Neural cell (in vitro differentiated cells): ENCODE measurements around the gene SCN8A. TPM values are rescaled to one million over a fixed set of nuclear protein-coding genes. Genes with fewer than 3 reads are reported as not detected.

Source experiments
- H2AFZ ChIP-seq: fragments of 200-600, 300-800 bp; sonication (generic), shearing (Covaris generic); 2 replicates; pipeline ENCODE4 v1.6.0; 2014; ENCODE audit warnings: low read depth, mild to moderate bottlenecking, antibody characterized with exemption, low read length, moderate library complexity
- H3F3A ChIP-seq: fragments of 200-600 bp; shearing (Covaris generic); 2 replicates; pipeline ENCODE4 v1.6.1; 2016; ENCODE audit warnings: mild to moderate bottlenecking, moderate library complexity, mixed read lengths, antibody characterized with exemption, low read length; ENCODE audit not compliant: insufficient read depth, poor library complexity, severe bottlenecking
- H3K27ac ChIP-seq: fragments of 200-600, 300-800 bp; sonication (generic), shearing (Covaris generic); 2 replicates; pipeline ENCODE4 v1.5.1; 2014; ENCODE audit warnings: mild to moderate bottlenecking, low read length, moderate library complexity
- H3K27me3 ChIP-seq: fragments of 300-800, 200-600 bp; sonication (generic), shearing (Covaris generic); 2 replicates; pipeline ENCODE4 v1.6.0; 2014; ENCODE audit warnings: mild to moderate bottlenecking, low read depth, low read length, moderate library complexity; ENCODE audit not compliant: insufficient read depth
- H3K36me3 ChIP-seq: fragments of 300-800, 200-600 bp; sonication (generic), shearing (Covaris generic); 2 replicates; pipeline ENCODE4 v1.5.1; 2014; ENCODE audit warnings: mild to moderate bottlenecking, antibody characterized with exemption, low read length, moderate library complexity; ENCODE audit not compliant: insufficient read depth
- H3K4me2 ChIP-seq: fragments of 300-800, 200-600 bp; sonication (generic), shearing (Covaris generic); 2 replicates; pipeline ENCODE4 v1.6.0; 2014; ENCODE audit warnings: mild to moderate bottlenecking, low read length
- H3K4me3 ChIP-seq: fragments of 300-800, 200-600 bp; sonication (generic), shearing (Covaris generic); 2 replicates; pipeline ENCODE4 v1.5.1; 2014; ENCODE audit warnings: mild to moderate bottlenecking, low read length, moderate library complexity
- H3K79me2 ChIP-seq: fragments of 200-600 bp; shearing (Covaris generic); replicated peaks from 2 replicates; pipeline ENCODE4 v1.6.0; 2014; ENCODE audit warnings: mild to moderate bottlenecking, low read length, moderate library complexity; ENCODE audit not compliant: insufficient read depth
- H3K9ac ChIP-seq: fragments of 300-800, 200-600 bp; sonication (generic), shearing (Covaris generic); 2 replicates; pipeline ENCODE4 v1.6.1; 2016; ENCODE audit warnings: mild to moderate bottlenecking, low read length, mixed read lengths
- H3K9me2 ChIP-seq: fragments of 200-600 bp; shearing (Covaris generic); 2 replicates; pipeline ENCODE4 v1.6.1; 2016; ENCODE audit warnings: mild to moderate bottlenecking, low read length, mixed read lengths; ENCODE audit not compliant: insufficient read depth
- H3K9me3 ChIP-seq: fragments of 200-600, 300-800 bp; sonication (generic), shearing (Covaris generic); 2 replicates; pipeline ENCODE4 v1.6.1; 2016; ENCODE audit warnings: mild to moderate bottlenecking, mixed run types, low read length, moderate library complexity, mixed read lengths
- H4K20me1 ChIP-seq: fragments of 200-600 bp; shearing (Covaris generic); 2 replicates; pipeline ENCODE4 v1.6.1; 2016; ENCODE audit warnings: mild to moderate bottlenecking, mixed run types; ENCODE audit not compliant: insufficient read depth
- CTCF ChIP-seq: fragments of 450-650 bp; IDR thresholded peaks from 2 replicates; pipeline ENCODE4 v1.5.1; 2014; ENCODE audit warnings: antibody characterized with exemption, mild to moderate bottlenecking, moderate library complexity; ENCODE audit not compliant: poor library complexity, severe bottlenecking
- EP300 ChIP-seq: fragments of 450-650 bp; conservative IDR thresholded peaks from 2 replicates; pipeline ENCODE4 v1.6.1; 2014; ENCODE audit warnings: antibody characterized with exemption, mild to moderate bottlenecking, moderate library complexity; ENCODE audit not compliant: poor library complexity, severe bottlenecking
- EZH2 ChIP-seq: fragments of 200-600, 300-800 bp; shearing (Covaris generic), sonication (generic); IDR thresholded peaks from 2 replicates; pipeline ENCODE4 v1.6.1; 2014; ENCODE audit warnings: antibody characterized with exemption, low read length, borderline replicate concordance, mild to moderate bottlenecking; ENCODE audit not compliant: insufficient read depth, poor library complexity, severe bottlenecking
- MXI1 ChIP-seq: fragments of 450-650 bp; conservative IDR thresholded peaks from 2 replicates; pipeline ENCODE4 v1.6.1; 2014; ENCODE audit warnings: antibody characterized with exemption, mild to moderate bottlenecking; ENCODE audit not compliant: poor library complexity, severe bottlenecking
- POLR2AphosphoS5 ChIP-seq: IDR thresholded peaks from 2 replicates; pipeline ENCODE4 v1.6.1; 2012
- RAD21 ChIP-seq: fragments of 450-650 bp; conservative IDR thresholded peaks from 2 replicates; pipeline ENCODE4 v1.6.1; 2014; ENCODE audit warnings: antibody characterized with exemption, mild to moderate bottlenecking, moderate library complexity
- REST ChIP-seq: IDR thresholded peaks from 2 replicates; pipeline ENCODE4 v1.6.1; 2012; ENCODE audit warnings: borderline replicate concordance
- SMC3 ChIP-seq: fragments of 450-650 bp; conservative IDR thresholded peaks from 2 replicates; pipeline ENCODE4 v1.6.1; 2014; ENCODE audit warnings: antibody characterized with exemption, mild to moderate bottlenecking, moderate library complexity; ENCODE audit not compliant: poor library complexity
- TAF1 ChIP-seq: IDR thresholded peaks from 2 replicates; pipeline ENCODE4 v1.6.1; 2012; ENCODE audit warnings: low read depth
- polyA plus RNA-seq: library from polyadenylated mRNA; depleted of rRNA; stranded (reverse); fragments of >200 nt; gene quantifications from 2 replicates; pipeline ENCODE4 v1.2.3, GENCODE V29; 2014

SCN8A gene
- polyA plus RNA-seq, 1 donor from 2014 or later, result 14.2 TPM

- H2AFZ ChIP-seq, result no peak overlapping the region
- H4K20me1 ChIP-seq, result no peaks in the 10 kb centered on the region
- H3K27ac ChIP-seq, result no peak overlapping the region
- H3K9me2 ChIP-seq, result no peaks in the 10 kb centered on the region
- no peaks in the 10 kb centered on the region for H3F3A ChIP-seq
- no peaks in the 10 kb centered on the region for H3K9me3 ChIP-seq
- no peaks in the 10 kb centered on the region for H3K27me3 ChIP-seq
- H3K79me2 ChIP-seq, result peaks cover 70% of the 10 kb centered on the region
- H3K9ac ChIP-seq, result no peak overlapping the region
- no peaks in the 10 kb centered on the region for H3K36me3 ChIP-seq
- H3K4me3 ChIP-seq, result no peak overlapping the region
- no peak overlapping the region for H3K4me2 ChIP-seq
- TF ChIP-seq MXI1 (no peak), RAD21 (no peak), TAF1 (no peak), REST (no peak), SMC3 (no peak), EP300 (no peak), EZH2 (no peak), CTCF (no peak), POLR2AphosphoS5 (no peak)
These were observed 7.1 kb downstream of the SCN8A start for GRCh38 chr12:51598156-51598555.

- no peaks in the 10 kb centered on the region for H3K9me3 ChIP-seq
- H2AFZ ChIP-seq, result no peak overlapping the region
- peaks cover 55% of the 10 kb centered on the region for H3K79me2 ChIP-seq
- H4K20me1 ChIP-seq, result no peaks in the 10 kb centered on the region
- no peak overlapping the region for H3K27ac ChIP-seq
- no peak overlapping the region for H3K4me3 ChIP-seq
- no peaks in the 10 kb centered on the region for H3K9me2 ChIP-seq
- no peak overlapping the region for H3K9ac ChIP-seq
- no peaks in the 10 kb centered on the region for H3K27me3 ChIP-seq
- no peak overlapping the region for H3K4me2 ChIP-seq
- no peaks in the 10 kb centered on the region for H3F3A ChIP-seq
- TF ChIP-seq EZH2, result no peak
- TF ChIP-seq MXI1, result no peak
- TF ChIP-seq TAF1, result no peak
- TF ChIP-seq CTCF, result no peak
- TF ChIP-seq SMC3, result no peak
- TF ChIP-seq RAD21, result no peak
- TF ChIP-seq EP300, result no peak
- no peak for TF ChIP-seq REST
- no peak for TF ChIP-seq POLR2AphosphoS5
- H3K36me3 ChIP-seq, result no peaks in the 10 kb centered on the region
These were observed 9.7 kb downstream of the SCN8A start for GRCh38 chr12:51600721-51601120.
